Measurements from ENCODE around the gene F2.

DNA sequence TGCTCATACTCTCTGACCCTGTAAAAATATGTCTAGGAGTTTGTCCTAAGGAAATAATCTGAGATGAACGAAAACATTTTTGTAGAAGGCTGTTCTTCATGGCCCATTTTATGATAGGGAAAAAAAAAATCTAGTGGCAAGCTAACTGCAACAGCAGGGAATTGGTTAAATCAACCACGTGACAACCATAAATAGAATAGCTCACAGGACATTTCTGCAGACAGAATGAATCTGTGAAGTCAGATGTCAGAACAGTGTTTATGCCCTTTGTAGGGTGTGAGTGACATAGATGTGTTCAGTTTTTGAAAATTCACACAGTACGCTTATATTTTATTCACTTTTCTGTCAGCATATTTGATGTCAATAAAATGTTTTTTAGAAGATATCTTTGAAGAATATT is 34.6 kb upstream of the F2 start:
- TF ChIP-seq, protein P1, sequence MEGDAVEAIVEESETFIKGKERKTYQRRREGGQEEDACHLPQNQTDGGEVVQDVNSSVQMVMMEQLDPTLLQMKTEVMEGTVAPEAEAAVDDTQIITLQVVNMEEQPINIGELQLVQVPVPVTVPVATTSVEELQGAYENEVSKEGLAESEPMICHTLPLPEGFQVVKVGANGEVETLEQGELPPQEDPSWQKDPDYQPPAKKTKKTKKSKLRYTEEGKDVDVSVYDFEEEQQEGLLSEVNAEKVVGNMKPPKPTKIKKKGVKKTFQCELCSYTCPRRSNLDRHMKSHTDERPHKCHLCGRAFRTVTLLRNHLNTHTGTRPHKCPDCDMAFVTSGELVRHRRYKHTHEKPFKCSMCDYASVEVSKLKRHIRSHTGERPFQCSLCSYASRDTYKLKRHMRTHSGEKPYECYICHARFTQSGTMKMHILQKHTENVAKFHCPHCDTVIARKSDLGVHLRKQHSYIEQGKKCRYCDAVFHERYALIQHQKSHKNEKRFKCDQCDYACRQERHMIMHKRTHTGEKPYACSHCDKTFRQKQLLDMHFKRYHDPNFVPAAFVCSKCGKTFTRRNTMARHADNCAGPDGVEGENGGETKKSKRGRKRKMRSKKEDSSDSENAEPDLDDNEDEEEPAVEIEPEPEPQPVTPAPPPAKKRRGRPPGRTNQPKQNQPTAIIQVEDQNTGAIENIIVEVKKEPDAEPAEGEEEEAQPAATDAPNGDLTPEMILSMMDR (IDR thresholded peaks at IDR 0.05): no peak
- TF ChIP-seq POLR2A (IDR thresholded peaks at IDR 0.05): no peak

Data from esophagus squamous epithelium (tissue), 4 donors.